Brain microvascular endothelial cell (primary cell): ENCODE results near the gene RNF208.

Experiments
- DNase-seq: peaks from one replicate; pipeline ENCODE4 v3.0.0-alpha.2; 2020
- H3K27ac ChIP-seq: fragments of 250-450 bp; sonication (Bioruptor Pico); 2 replicates; pipeline ENCODE4 v1.5.1; 2020; ENCODE audit warnings: mild to moderate bottlenecking, moderate library complexity
- H3K27me3 ChIP-seq: fragments of 250-450 bp; sonication (Bioruptor Pico); replicated peaks from 2 replicates; pipeline ENCODE4 v1.5.1; 2020; ENCODE audit warnings: mild to moderate bottlenecking
- H3K36me3 ChIP-seq: fragments of 250-450 bp; sonication (Bioruptor Pico); replicated peaks from 2 replicates; pipeline ENCODE4 v1.5.1; 2020; ENCODE audit warnings: mild to moderate bottlenecking
- H3K4me3 ChIP-seq: 2 replicates; pipeline ENCODE4 v1.5.1; 2011; ENCODE audit warnings: low read depth, mild to moderate bottlenecking, control low read depth, low read length, moderate library complexity
- in situ Hi-C: cut with HindIII; loops from 2 replicates; pipeline ENCODE4 v1.10.0; 2017; ENCODE audit warnings: low sequenced_read_pairs, low pct_ligation_motif_present
- TF ChIP-seq, protein P1 (sequence below): IDR thresholded peaks from 2 replicates; pipeline ENCODE4 v1.5.1; 2011; ENCODE audit warnings: low read depth, mild to moderate bottlenecking, moderate library complexity, low read length, control low read depth, inconsistent platforms; ENCODE audit errors: missing control alignments

The RNF208 gene

DNA sequence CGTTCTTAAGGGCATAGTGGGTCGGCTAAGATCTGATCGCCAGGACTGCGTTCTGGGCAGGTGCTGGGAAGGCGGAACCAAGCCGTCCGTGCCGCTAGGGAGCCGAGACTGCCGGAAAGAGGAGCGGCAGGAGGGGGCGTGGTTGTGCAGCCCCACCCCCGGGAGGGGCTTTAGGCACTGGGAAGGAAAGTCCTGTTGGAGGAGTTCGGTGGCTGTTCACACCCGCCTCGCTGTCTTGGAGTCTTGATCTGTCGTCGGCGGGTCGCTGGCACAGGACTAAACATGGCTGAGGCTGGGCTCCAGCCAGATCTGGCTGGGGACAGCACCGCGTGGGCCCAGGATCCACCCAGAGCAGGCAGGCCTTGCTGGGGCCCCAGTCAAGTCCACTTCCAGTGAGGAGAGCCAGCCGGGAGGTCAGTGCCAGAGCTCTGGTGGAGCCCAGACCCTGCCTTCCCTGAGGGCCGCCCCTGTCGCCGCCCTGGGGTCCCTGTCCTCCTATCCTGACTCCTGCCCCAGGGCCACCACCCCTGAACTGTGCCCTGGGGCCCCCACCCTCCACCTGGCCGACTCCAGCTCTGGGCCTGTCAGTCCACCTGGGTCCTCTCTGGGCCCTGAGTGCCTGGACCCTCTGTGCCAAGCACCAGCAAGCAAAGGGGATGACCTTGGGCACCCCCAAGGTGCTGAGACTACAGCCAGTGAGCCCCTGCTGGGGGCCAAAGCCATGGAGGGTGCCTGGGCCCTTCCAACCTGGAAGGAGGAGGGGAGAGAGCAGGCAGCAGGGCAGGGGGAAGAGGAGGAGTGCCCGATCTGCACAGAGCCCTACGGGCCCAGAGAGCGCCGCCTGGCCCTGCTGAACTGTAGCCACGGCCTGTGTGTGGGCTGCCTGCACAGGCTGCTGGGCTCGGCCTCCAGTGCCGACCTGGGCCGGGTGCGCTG is 4.5 kb downstream of the RNF208 start:
- TF ChIP-seq, protein P1, sequence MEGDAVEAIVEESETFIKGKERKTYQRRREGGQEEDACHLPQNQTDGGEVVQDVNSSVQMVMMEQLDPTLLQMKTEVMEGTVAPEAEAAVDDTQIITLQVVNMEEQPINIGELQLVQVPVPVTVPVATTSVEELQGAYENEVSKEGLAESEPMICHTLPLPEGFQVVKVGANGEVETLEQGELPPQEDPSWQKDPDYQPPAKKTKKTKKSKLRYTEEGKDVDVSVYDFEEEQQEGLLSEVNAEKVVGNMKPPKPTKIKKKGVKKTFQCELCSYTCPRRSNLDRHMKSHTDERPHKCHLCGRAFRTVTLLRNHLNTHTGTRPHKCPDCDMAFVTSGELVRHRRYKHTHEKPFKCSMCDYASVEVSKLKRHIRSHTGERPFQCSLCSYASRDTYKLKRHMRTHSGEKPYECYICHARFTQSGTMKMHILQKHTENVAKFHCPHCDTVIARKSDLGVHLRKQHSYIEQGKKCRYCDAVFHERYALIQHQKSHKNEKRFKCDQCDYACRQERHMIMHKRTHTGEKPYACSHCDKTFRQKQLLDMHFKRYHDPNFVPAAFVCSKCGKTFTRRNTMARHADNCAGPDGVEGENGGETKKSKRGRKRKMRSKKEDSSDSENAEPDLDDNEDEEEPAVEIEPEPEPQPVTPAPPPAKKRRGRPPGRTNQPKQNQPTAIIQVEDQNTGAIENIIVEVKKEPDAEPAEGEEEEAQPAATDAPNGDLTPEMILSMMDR: no peak
- Histone ChIP-seq H3K36me3 (peaks cover 2% of the 10 kb centered on the region), H3K27me3 (no peaks in the 10 kb centered on the region), H3K4me3 (no peak overlapping the region), H3K27ac (no peak overlapping the region)
- in situ Hi-C loops: no loop called here
- no peak for DNase-seq

DNA sequence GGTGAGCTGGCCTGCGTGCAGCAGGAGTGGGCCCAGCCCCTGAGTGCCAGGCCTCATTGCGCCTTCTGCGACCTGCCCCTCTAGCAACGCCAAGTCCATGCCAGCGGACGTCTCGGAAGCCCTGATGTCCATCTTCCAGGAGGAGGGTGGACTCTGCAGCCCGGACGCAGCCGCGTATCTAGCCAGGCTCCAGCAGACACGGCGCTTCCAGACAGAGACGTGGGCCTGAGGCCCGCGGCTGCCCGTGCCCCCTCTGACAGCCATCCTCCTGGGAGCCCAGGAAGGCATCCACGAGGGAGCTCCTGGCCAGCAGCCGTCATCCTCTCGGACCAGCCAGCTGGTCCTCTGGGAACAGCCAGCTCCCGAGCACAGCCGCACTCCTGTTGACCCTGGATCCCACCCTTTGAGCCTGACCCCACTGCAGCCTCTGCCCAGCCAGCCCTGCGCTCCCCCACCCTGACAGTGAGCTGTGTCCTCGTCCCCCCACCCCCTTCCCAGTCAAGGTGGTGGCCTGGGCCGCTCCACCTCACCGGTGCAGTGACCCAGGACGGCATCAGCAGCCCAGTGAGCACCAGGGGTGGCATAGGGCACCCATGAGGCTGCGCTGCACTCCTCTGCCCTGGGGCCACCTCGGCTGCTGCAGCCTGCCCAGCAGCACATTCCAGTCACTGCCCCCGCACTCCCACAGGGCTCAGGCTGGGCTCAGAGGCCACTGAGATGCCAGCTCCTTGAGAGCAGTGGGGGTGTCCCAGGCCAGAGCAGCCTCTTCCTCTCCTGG is 5.7 kb downstream of the RNF208 start:
- TF ChIP-seq, protein P1: no peak
- H3K27ac ChIP-seq: no peak overlapping the region
- no peaks in the 10 kb centered on the region for H3K27me3 ChIP-seq
- peaks cover 2% of the 10 kb centered on the region for H3K36me3 ChIP-seq
- in situ Hi-C loops: no loop called here
- H3K4me3 ChIP-seq: no peak overlapping the region
- DNase-seq: no peak

DNA sequence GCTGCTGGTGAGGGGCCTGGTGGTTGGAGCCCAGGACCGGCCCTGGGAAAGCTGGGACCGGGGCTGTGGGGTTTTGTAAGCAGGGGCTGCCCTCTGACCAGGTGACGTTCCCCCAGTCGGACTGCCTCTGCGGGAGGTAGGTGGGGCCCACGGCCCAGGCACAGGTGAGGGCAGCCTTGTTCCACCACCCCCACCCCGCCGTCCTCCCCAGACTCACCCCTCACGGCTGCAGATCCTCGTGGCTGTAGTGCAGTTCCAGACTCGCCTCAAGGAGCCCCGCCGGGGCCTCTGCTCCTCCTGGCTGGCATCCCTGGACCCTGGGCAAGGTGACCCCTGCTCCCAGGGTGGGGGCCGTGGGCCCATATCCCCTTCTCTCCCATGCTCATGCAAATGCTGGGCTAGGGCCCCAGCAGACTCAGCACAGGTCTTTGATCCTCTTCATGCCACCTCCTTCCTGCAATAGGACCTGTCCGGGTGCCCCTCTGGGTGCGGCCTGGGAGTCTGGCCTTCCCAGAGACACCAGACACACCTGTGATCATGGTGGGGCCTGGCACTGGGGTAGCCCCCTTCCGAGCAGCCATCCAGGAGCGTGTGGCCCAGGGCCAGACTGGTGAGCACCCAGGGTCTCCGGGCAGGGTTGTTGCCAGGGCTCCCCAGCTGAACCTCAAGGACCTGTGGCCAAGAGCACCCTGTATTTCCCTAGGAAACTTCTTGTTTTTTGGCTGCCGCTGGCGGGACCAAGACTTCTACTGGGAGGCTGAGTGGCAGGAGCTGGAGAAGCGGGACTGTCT is 6.6 kb downstream of the RNF208 start:
- peaks cover 2% of the 10 kb centered on the region for H3K36me3 ChIP-seq
- TF ChIP-seq, protein P1: no peak
- no peaks in the 10 kb centered on the region for H3K27me3 ChIP-seq
- in situ Hi-C loops: no loop called here
- no peak for DNase-seq
- no peak overlapping the region for H3K4me3 ChIP-seq
- no peak overlapping the region for H3K27ac ChIP-seq

DNA sequence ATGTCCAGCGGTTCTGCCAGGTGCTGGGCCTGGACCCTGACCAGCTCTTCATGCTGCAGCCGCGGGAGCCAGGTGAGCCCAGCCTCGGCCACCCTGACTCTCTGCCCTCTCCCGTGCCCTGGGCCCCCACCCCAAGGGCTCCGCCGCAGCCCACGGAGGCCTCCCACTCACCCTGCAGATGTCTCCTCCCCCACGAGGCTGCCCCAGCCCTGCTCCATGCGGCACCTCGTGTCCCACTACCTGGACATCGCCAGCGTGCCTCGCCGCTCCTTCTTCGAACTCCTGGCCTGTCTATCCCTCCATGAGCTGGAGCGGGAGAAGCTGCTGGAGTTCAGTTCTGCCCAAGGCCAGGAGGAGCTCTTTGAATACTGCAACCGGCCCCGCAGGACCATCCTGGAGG is 7.4 kb downstream of the RNF208 start:
- Histone ChIP-seq H3K4me3 (no peak overlapping the region), H3K36me3 (peaks cover 2% of the 10 kb centered on the region), H3K27ac (no peak overlapping the region), H3K27me3 (no peaks in the 10 kb centered on the region)
- in situ Hi-C loops: no loop called here
- TF ChIP-seq, protein P1: no peak
- no peak for DNase-seq

- in situ Hi-C loops: no loop called here
- no peak for DNase-seq
- Histone ChIP-seq H3K27ac (no peak overlapping the region), H3K4me3 (no peak overlapping the region), H3K36me3 (peaks cover 2% of the 10 kb centered on the region), H3K27me3 (no peaks in the 10 kb centered on the region)
- TF ChIP-seq, protein P1: peak; percentile 46
Observed at GRCh38 chr9:137213160-137214060, 8.6 kb downstream of the RNF208 start.
